Tibial artery (tissue), 4 donors: ENCODE data around the gene CCM2L.
A peak's percentile ranks its signal among the peaks of the same experiment; 100 is the strongest.

Experiments used
- DNase-seq, 2 donors: peaks; one replicate each; pipeline ENCODE4 v3.0.0-alpha.2; 2019
- H3K27ac ChIP-seq, 2 donors: fragments of 200-600 bp; sonication (generic) in 1 of 2; 1 replicate in 1 of 2; 2 replicates in 1 of 2; pipeline ENCODE4 v1.5.1; 2018 to 2019; ENCODE audit warnings: mild to moderate bottlenecking in 1 of 2
- H3K27me3 ChIP-seq, 2 donors: fragments of 200-600 bp; sonication (generic) in 1 of 2; one replicate each; pipeline versions ENCODE4 v1.5.1 to v1.6.0; 2016 to 2019
- H3K36me3 ChIP-seq, 3 donors: fragments of 200-600 bp; sonication (generic) in 2 of 3; one replicate each; pipeline ENCODE4 v1.5.1; 2016 to 2019; ENCODE audit warnings: mild to moderate bottlenecking in 2 of 3
- H3K4me1 ChIP-seq, 4 donors: fragments of 200-600 bp; sonication (generic) in 2 of 4; 1 replicate in 3 of 4; 2 replicates in 1 of 4; pipeline ENCODE4 v1.5.1; 2016 to 2019
- H3K4me3 ChIP-seq, 2 donors: fragments of 200-600 bp; sonication (generic) in 1 of 2; 1 replicate in 1 of 2; 2 replicates in 1 of 2; pipeline ENCODE4 v1.5.1; 2018 to 2019; ENCODE audit warnings: mild to moderate bottlenecking in 2 of 2
- H3K9me3 ChIP-seq, 3 donors: fragments of 200-600 bp; sonication (generic) in 1 of 3; one replicate each; pipeline ENCODE4 v1.5.1; 2016 to 2019
- intact Hi-C: fragments of 100-400 bp; cut with DNase I; formaldehyde crosslinking; loops from one replicate; pipeline ENCODE4 v1.15.0; 2023; ENCODE audit warnings: low total_unique reads
- TF ChIP-seq, protein P1 (sequence below), 2 experiments: fragments of 200-600 bp in 1 of 2; fragments of 450-650 bp in 1 of 2; IDR thresholded peaks; one replicate each; pipeline ENCODE4 v1.5.1; 2017 to 2019; ENCODE audit warnings: antibody characterized with exemption in 2 of 2, mild to moderate bottlenecking in 1 of 2, moderate library complexity in 1 of 2

CCM2L gene

DNA sequence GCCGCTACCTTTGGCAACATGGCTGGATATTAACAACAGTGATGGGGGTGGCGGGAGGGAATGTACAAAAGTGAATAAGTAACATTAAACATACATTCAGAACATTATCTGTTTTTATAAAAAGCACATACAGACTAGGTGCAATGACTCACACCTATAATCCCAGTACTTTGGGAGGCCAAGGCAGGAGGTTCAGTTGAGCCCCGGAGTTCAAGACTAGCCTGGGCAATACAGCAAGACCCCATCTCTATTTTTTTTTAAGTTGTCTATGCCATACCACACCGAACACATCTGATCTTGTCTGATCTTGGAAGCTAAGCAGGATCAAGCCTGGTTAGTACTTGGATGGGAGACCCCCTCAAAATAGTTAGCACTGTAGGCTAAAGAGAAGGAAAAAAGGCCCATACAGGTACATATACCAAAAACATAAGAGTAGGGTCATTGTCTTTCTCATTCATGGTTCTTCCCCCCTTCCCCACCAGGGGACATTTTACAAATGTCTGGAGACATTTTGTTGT, 40.1 kb downstream of the CCM2L start:
- H3K4me3 ChIP-seq: no peak overlapping the region
- intact Hi-C loops: no loop called here
- TF ChIP-seq, protein P1, sequence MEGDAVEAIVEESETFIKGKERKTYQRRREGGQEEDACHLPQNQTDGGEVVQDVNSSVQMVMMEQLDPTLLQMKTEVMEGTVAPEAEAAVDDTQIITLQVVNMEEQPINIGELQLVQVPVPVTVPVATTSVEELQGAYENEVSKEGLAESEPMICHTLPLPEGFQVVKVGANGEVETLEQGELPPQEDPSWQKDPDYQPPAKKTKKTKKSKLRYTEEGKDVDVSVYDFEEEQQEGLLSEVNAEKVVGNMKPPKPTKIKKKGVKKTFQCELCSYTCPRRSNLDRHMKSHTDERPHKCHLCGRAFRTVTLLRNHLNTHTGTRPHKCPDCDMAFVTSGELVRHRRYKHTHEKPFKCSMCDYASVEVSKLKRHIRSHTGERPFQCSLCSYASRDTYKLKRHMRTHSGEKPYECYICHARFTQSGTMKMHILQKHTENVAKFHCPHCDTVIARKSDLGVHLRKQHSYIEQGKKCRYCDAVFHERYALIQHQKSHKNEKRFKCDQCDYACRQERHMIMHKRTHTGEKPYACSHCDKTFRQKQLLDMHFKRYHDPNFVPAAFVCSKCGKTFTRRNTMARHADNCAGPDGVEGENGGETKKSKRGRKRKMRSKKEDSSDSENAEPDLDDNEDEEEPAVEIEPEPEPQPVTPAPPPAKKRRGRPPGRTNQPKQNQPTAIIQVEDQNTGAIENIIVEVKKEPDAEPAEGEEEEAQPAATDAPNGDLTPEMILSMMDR (IDR thresholded peaks at IDR 0.05): no peak
- H3K27me3 ChIP-seq: peaks cover 7 to 73% of the 10 kb centered on the region in 2 donors
- H3K27ac ChIP-seq: no peak overlapping the region
- no peaks in the 10 kb centered on the region for H3K9me3 ChIP-seq
- H3K4me1 ChIP-seq: peaks cover 0 to 19% (median 5%) of the 10 kb centered on the region in 4 donors
- H3K36me3 ChIP-seq: no peaks in the 10 kb centered on the region
- no peak for DNase-seq

DNA sequence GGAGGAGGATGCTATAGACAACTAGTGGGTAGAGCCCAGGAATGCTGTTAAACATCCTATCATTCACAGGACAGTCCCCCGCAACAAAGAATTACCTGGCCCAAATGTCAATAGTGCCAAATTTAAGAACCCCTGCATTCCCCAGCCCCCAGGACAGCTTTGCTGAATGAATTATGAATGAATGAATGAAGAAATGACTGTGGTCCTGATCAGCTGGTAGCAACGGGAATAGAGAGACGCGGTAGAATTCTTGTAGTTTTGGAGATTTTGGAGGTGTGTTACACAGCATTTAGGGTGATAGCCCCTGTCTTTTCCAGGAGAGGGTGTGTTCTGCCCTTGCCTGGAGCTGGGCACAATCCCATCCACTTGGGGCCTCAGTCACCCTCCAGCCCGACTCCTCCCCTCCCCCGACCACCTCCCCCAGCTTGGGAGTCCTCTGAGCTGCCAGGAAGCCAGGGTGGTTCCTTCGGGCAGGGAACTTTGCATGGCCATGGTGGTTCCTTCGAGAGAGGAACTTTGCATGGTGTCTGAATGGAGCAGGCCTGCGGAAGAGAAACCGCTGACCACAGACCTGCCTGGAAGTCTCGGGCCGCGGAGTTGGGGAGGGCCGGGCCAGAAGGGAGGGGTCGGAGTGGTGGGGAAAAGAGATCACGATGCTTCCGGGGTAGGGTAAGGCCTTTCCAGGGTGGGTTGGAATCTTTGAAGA, 40.8 kb downstream of the CCM2L start:
- H3K4me1 ChIP-seq: peaks cover 0 to 19% (median 5%) of the 10 kb centered on the region in 4 donors
- no peaks in the 10 kb centered on the region for H3K9me3 ChIP-seq
- intact Hi-C loops: no loop called here
- TF ChIP-seq, protein P1 (IDR thresholded peaks at IDR 0.05): no peak
- peaks cover 7 to 73% of the 10 kb centered on the region in 2 donors for H3K27me3 ChIP-seq
- H3K4me3 ChIP-seq: no peak overlapping the region
- H3K27ac ChIP-seq: no peak overlapping the region
- DNase-seq: peak; percentile 49 to 75
- no peaks in the 10 kb centered on the region for H3K36me3 ChIP-seq

DNA sequence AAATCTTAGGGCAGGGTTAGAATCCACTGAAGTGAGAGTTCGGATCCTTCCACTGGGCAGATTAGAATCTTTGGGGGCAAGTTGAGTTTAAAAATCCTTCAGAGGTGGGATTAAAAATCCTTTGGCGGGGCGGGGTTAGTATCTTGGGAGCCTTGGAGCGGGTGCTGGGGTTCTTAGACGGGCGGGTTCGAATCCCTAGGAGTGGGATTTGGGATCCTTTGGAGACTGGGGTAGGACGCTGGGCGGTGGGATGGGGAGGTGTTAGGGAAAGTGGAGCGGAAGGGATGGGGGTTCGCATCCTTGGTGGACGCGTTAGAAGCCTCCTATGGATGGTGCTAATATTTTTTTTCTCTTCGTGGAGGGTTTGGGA, 41.5 kb downstream of the CCM2L start:
- Histone ChIP-seq H3K27me3 (peaks cover 7 to 70% of the 10 kb centered on the region in 2 donors), H3K4me1 (peaks cover 0 to 19% (median 5%) of the 10 kb centered on the region in 4 donors), H3K27ac (no peak overlapping the region), H3K4me3 (peak overlapping the region in 1 of 2 donors; percentile 44), H3K9me3 (no peaks in the 10 kb centered on the region), H3K36me3 (no peaks in the 10 kb centered on the region)
- intact Hi-C loops: no loop called here
- TF ChIP-seq, protein P1 (IDR thresholded peaks at IDR 0.05): no peak
- DNase-seq: no peak

DNA sequence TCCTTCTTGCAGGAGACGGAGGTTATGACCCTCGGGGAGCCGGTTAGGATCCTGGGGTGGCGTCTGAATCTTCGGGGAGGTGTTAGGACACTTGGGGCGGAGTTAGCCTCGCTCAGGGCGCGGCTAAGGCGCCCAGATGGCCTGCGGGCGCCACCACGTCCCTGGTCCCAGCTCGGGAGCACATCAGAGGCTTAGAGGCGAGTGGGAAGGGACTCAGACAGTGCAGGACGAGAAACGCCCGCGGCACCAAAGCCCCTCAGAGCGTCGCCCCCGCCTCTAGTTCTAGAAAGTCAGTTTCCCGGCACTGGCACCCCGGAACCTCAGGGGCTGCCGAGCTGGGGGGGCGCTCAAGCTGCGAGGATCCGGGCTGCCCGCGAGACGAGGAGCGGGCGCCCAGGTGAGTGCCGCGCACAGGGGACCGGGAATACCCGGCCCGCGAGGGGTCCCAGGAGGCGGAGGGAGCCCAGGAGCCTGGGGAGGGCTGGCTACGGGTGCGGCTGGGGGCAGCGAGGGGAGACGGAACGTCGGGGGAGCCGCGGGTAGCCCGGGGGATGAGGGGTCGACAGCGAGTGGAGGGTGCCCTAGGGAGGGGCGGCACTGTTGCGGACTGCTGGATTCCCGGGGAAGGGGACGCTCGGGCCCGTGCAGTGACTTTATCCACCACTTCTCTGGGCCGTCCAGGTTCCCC, 42.0 kb downstream of the CCM2L start, which contains the start of gene HCK:
HCK (plus strand) TSS at position 153 of the 688 bp plus-strand sequence.
- Histone ChIP-seq H3K36me3 (no peaks in the 10 kb centered on the region), H3K27ac (no peak within 1 kb of the TSS), H3K9me3 (no peaks in the 10 kb centered on the region), H3K27me3 (peaks cover 7 to 72% of the 10 kb centered on the region in 2 donors), H3K4me1 (peaks cover 0 to 19% (median 5%) of the 10 kb centered on the region in 4 donors), H3K4me3 (peak within 1 kb of the TSS; percentile 42 to 44)
- TF ChIP-seq, protein P1 (IDR thresholded peaks at IDR 0.05): no peak
- intact Hi-C loops: no loop called here
- DNase-seq: peak in 1 of 2 donors; percentile 38

DNA sequence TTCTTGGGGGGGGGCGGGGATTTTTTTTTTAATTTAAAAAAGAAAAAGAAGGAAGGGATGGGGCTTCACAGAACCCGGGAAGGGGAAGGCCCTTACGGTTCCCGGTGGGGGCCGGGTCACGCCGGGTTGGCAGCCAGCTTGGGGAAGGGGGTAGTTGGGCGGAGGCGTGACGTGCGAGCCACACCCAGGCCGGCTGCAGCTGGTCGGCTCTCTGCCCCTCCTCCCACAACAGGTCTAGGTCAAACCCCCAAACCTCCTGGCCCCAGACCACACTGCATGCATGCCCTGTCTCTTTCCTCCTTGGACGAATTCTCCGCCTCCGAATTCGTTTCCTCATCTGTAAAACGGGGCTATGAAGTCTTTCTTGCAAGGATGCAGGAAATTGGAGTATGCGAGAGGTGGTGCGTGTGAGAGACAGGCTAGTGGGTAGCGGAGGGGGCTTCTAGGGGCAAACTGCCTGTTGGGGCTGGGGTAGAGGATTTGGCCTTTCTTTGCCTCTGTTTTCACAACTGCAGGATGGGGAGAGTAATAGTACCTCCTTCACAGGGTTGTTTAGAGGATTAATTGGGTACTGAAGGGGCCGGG, 42.6 kb downstream of the CCM2L start:
- Histone ChIP-seq H3K27me3 (peaks cover 7 to 71% of the 10 kb centered on the region in 2 donors), H3K4me1 (peaks cover 0 to 19% (median 5%) of the 10 kb centered on the region in 4 donors), H3K27ac (no peak overlapping the region), H3K9me3 (no peaks in the 10 kb centered on the region), H3K4me3 (peak overlapping the region; percentile 42 to 44), H3K36me3 (no peaks in the 10 kb centered on the region)
- TF ChIP-seq, protein P1 (IDR thresholded peaks at IDR 0.05): no peak
- intact Hi-C loops: no loop called here
- DNase-seq: peak; percentile 44 to 76
